ENCODE measurements around the gene PIRT. TPM values are rescaled to one million over a fixed set of nuclear protein-coding genes. Genes with fewer than 3 reads are reported as not detected.

Gene PIRT
- total RNA-seq, 1 donor from 2014 or later, result not detected

DNA sequence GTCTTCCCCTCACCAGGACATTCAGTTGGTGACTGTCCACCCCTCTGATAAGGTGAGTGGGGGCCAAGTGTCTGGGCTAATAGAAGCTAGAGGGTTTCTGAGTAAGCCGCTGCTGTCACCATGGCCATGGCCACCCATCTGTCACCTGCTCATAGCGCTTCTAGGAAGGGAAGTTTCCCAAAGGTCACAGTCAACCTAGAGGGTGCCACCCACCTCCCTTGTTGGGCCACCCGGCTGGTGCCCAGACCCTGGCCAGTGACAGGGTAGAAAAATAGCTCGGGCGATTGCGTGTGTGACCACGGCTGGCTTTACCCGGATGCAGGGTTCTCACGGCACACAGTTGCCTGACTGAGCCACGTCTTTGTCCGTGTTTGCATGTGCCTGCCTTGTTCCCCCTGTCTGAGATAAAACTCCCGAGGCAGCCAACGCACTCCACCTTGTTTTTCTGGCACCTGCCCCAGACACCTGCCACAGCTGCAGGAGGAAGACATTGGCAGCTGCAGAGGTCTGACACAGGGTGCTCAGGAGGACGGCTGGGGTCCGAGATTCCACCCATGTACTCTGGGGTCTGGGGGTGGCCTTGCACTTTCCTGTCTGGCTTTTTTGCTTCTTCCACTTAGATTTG is 809 bp downstream of the PIRT start:
- H3K4me1 Mint-ChIP-seq (ENCODE audit: unreplicated experiment), result no peaks in the 10 kb centered on the region
- no peaks in the 10 kb centered on the region for H3K9me3 Mint-ChIP-seq (ENCODE audit: unreplicated experiment)
- no peak overlapping the region for H3K27ac Mint-ChIP-seq (ENCODE audit: unreplicated experiment)
- peaks cover 5% of the 10 kb centered on the region for H3K27me3 Mint-ChIP-seq (ENCODE audit: unreplicated experiment)
- no peaks in the 10 kb centered on the region for H3K36me3 Mint-ChIP-seq (ENCODE audit: low read depth, unreplicated experiment)
- TF ChIP-seq, protein P1, sequence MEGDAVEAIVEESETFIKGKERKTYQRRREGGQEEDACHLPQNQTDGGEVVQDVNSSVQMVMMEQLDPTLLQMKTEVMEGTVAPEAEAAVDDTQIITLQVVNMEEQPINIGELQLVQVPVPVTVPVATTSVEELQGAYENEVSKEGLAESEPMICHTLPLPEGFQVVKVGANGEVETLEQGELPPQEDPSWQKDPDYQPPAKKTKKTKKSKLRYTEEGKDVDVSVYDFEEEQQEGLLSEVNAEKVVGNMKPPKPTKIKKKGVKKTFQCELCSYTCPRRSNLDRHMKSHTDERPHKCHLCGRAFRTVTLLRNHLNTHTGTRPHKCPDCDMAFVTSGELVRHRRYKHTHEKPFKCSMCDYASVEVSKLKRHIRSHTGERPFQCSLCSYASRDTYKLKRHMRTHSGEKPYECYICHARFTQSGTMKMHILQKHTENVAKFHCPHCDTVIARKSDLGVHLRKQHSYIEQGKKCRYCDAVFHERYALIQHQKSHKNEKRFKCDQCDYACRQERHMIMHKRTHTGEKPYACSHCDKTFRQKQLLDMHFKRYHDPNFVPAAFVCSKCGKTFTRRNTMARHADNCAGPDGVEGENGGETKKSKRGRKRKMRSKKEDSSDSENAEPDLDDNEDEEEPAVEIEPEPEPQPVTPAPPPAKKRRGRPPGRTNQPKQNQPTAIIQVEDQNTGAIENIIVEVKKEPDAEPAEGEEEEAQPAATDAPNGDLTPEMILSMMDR (IDR thresholded peaks at IDR 0.05; ENCODE audit: unreplicated experiment), result no peak
- H3K4me3 Mint-ChIP-seq (ENCODE audit: unreplicated experiment), result no peak overlapping the region
- DNase-seq (ENCODE audit: low spot score), result no peak

DNA sequence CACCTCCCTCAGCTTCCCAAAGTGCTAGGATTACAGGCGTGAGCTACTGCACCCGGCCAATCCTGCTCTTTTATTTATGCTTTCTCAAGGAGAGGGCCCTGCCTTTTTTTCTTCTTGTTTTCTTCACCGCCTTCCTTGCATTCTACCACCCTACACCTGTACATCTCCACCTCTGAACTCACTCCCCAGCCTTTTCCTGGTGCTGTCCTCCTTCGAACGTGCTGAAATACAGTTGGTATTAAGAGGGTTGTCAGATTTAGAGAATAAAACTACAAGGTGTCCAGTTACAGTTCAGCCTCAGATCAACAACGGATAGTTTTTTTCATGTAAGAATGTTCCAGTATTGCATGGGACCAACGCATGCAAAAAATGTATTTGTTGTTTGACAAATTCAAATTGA is 1.7 kb downstream of the PIRT start:
- no peaks in the 10 kb centered on the region for H3K36me3 Mint-ChIP-seq (ENCODE audit: low read depth, unreplicated experiment)
- H3K4me3 Mint-ChIP-seq (ENCODE audit: unreplicated experiment), result no peak overlapping the region
- no peaks in the 10 kb centered on the region for H3K4me1 Mint-ChIP-seq (ENCODE audit: unreplicated experiment)
- DNase-seq (ENCODE audit: low spot score), result no peak
- TF ChIP-seq, protein P1 (IDR thresholded peaks at IDR 0.05; ENCODE audit: unreplicated experiment), result no peak
- no peak overlapping the region for H3K27ac Mint-ChIP-seq (ENCODE audit: unreplicated experiment)
- peaks cover 5% of the 10 kb centered on the region for H3K27me3 Mint-ChIP-seq (ENCODE audit: unreplicated experiment)
- H3K9me3 Mint-ChIP-seq (ENCODE audit: unreplicated experiment), result no peaks in the 10 kb centered on the region

DNA sequence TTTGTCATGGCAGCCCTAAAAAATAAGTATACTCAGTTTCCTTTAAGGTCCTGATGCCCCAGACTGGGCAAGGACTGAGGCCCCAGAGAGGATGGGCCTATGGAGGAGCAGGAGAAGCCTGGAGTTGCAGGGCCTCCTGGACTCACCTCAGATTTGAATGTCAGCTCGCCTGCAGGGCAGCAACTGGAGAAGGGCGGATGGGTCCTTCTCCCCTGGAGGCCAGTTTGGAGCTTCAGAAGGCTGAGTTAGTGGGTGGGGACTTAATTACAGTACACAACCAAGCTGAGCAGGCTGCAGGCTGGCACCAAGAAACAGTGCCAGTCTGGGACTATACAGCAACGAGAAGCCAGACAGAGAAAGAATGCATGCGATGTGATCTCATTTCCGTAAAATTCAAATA is 6.2 kb downstream of the PIRT start:
- Mint-ChIP-seq H3K4me3 (ENCODE audit: unreplicated experiment) (no peak overlapping the region), H3K36me3 (ENCODE audit: low read depth, unreplicated experiment) (no peaks in the 10 kb centered on the region), H3K4me1 (ENCODE audit: unreplicated experiment) (no peaks in the 10 kb centered on the region), H3K27me3 (ENCODE audit: unreplicated experiment) (no peaks in the 10 kb centered on the region), H3K9me3 (ENCODE audit: unreplicated experiment) (no peaks in the 10 kb centered on the region), H3K27ac (ENCODE audit: unreplicated experiment) (no peak overlapping the region)
- TF ChIP-seq, protein P1 (IDR thresholded peaks at IDR 0.05; ENCODE audit: unreplicated experiment), result no peak
- no peak for DNase-seq (ENCODE audit: low spot score)

DNA sequence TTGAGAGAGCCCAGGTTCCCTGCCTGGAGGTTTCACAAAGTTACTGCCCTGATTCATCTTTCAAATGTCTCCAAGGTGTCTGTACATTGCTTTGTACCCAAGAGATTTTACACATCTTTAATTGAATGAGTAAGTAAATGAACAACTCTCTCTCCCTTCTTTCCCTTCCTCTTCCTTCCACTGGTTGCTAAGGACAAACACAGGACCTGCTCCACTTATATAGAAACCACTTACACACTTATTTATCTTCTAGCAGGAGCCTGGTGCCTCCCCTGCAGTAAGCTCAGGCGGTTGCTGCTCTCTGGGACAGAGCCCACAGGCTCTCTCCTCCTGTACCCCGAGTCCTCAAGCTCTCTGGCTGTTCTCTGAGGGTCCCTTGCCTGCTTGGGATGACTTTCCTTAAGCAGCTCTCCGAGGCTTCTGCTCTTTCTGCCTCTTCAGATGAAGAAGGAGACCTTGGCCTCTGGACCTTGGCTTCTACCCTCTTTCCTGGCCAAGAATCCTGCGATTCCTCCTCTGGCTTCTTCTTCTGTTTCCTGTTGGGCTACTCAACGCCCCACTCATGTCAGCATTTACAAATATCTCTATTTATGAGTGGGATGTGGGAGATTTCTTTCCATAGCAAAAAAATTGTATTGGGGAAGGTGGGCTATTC is 9.9 kb downstream of the PIRT start:
- TF ChIP-seq, protein P1 (IDR thresholded peaks at IDR 0.05; ENCODE audit: unreplicated experiment), result no peak
- no peak for DNase-seq (ENCODE audit: low spot score)

DNA sequence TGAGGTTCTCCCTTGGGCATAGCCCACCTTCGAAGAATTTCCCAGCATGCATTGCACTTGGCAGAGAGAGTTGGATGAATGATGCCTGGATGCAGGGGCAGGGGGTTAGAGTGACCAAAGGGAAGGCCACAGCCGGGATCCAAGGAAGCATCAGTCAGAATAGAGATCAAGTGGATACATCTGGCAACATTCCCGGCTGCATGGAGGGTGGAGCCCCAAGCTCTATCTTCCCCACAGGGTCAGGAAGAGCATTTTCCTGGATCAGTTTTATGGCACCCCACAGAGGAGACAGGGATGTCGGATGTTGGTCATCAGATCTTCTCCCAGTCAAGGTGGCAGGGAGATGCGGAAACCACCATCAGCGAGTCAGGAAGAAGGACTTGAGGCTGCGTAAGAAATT is 13.0 kb downstream of the PIRT start:
- DNase-seq (ENCODE audit: low spot score), result no peak
- Mint-ChIP-seq H3K36me3 (ENCODE audit: low read depth, unreplicated experiment) (no peaks in the 10 kb centered on the region), H3K9me3 (ENCODE audit: unreplicated experiment) (no peaks in the 10 kb centered on the region), H3K27me3 (ENCODE audit: unreplicated experiment) (peaks cover 6% of the 10 kb centered on the region), H3K27ac (ENCODE audit: unreplicated experiment) (no peak overlapping the region), H3K4me3 (ENCODE audit: unreplicated experiment) (no peak overlapping the region), H3K4me1 (ENCODE audit: unreplicated experiment) (no peaks in the 10 kb centered on the region)
- TF ChIP-seq, protein P1 (IDR thresholded peaks at IDR 0.05; ENCODE audit: unreplicated experiment), result no peak

More for the DNA sequence above, 9.9 kb downstream of the PIRT start:
- H3K9me3 Mint-ChIP-seq (ENCODE audit: unreplicated experiment), result no peaks in the 10 kb centered on the region
- H3K4me1 Mint-ChIP-seq (ENCODE audit: unreplicated experiment), result no peaks in the 10 kb centered on the region
- H3K27me3 Mint-ChIP-seq (ENCODE audit: unreplicated experiment), result no peaks in the 10 kb centered on the region
- no peaks in the 10 kb centered on the region for H3K36me3 Mint-ChIP-seq (ENCODE audit: low read depth, unreplicated experiment)
- no peak overlapping the region for H3K4me3 Mint-ChIP-seq (ENCODE audit: unreplicated experiment)
- H3K27ac Mint-ChIP-seq (ENCODE audit: unreplicated experiment), result no peak overlapping the region
